ENCODE data around the gene LAMC3.

Gene LAMC3

GRCh38 chr9:130979591-130980385 is 29.2 kb upstream of the LAMC3 start:
- DNase-seq (ENCODE audit: low spot score) = no peak

- DNase-seq (ENCODE audit: low spot score) = no peak
These were observed 28.4 kb upstream of the LAMC3 start for GRCh38 chr9:130980526-130980925.

GRCh38 chr9:130981002-130981755 is 27.8 kb upstream of the LAMC3 start:
- DNase-seq (ENCODE audit: low spot score) = no peak

- no peak for DNase-seq (ENCODE audit: low spot score)
These were observed 27.2 kb upstream of the LAMC3 start for GRCh38 chr9:130981756-130982137.

GRCh38 chr9:130982636-130983358 is 26.2 kb upstream of the LAMC3 start:
- DNase-seq (ENCODE audit: low spot score) = no peak

GRCh38 chr9:130983359-130983670 is 25.7 kb upstream of the LAMC3 start:
- no peak for DNase-seq (ENCODE audit: low spot score)

- DNase-seq (ENCODE audit: low spot score) = no peak
These were observed 25.0 kb upstream of the LAMC3 start for GRCh38 chr9:130983970-130984369.

- DNase-seq (ENCODE audit: low spot score) = no peak
These were observed 24.5 kb upstream of the LAMC3 start for GRCh38 chr9:130984521-130984920.

- no peak for DNase-seq (ENCODE audit: low spot score)
These were observed 23.9 kb upstream of the LAMC3 start for GRCh38 chr9:130985029-130985428.

GRCh38 chr9:130985606-130986162 is 23.3 kb upstream of the LAMC3 start:
- no peak for DNase-seq (ENCODE audit: low spot score)

- DNase-seq (ENCODE audit: low spot score) = no peak
These were observed 22.5 kb upstream of the LAMC3 start for GRCh38 chr9:130986356-130986965.

- DNase-seq (ENCODE audit: low spot score) = no peak
These were observed 21.9 kb upstream of the LAMC3 start for GRCh38 chr9:130987054-130987453.

GRCh38 chr9:130987738-130988399 is 21.1 kb upstream of the LAMC3 start:
- DNase-seq (ENCODE audit: low spot score) = no peak

- no peak for DNase-seq (ENCODE audit: low spot score)
These were observed 20.6 kb upstream of the LAMC3 start for GRCh38 chr9:130988400-130988747.

GRCh38 chr9:130988905-130989304 is 20.1 kb upstream of the LAMC3 start:
- no peak for DNase-seq (ENCODE audit: low spot score)

- DNase-seq (ENCODE audit: low spot score) = no peak
These were observed 19.6 kb upstream of the LAMC3 start for GRCh38 chr9:130989391-130989790.

- DNase-seq (ENCODE audit: low spot score) = no peak
These were observed 19.1 kb upstream of the LAMC3 start for GRCh38 chr9:130989891-130990290.

- DNase-seq (ENCODE audit: low spot score) = no peak
These were observed 18.5 kb upstream of the LAMC3 start for GRCh38 chr9:130990306-130990977.

- no peak for DNase-seq (ENCODE audit: low spot score)
These were observed 17.8 kb upstream of the LAMC3 start for GRCh38 chr9:130990978-130991777.

Measured in LoVo (cell line).